ENCODE data around the gene SERPINA3. TPM values are rescaled to one million over a fixed set of nuclear protein-coding genes. Genes with fewer than 3 reads are reported as not detected.

Gene SERPINA3
- total RNA-seq, 1 donor = 5.1 TPM

DNA sequence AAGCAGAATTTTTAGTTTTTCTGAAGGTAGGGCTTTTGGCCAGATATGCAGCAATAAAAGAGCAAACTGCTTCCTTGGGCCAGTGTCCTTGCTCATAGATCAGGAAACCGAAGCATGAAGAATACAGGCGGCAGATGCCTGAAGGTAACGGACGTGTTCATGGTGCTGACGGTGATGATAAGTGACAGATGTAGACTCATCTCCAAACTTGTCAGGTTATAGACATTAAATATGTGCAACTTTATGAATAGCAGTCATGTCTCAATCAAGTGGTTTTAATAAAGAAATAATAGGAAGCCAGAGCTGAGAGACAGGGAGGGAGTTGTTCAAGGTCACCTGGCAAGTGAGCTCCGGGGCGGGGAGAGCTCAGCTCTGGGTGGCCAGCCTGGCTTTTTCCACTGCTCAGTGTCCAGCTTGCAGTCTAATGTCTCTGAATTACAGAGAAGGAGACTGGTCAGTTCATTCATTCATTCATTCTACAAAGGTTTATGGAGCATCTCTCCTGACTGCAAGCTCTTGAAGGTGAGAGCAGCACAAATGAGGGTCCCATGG is 29.9 kb upstream of the SERPINA3 start:
- Histone ChIP-seq H3K4me2 (ENCODE audit: insufficient read depth, low read length) (no peak overlapping the region), H3K4me1 (ENCODE audit: insufficient read depth, low read length) (peaks cover 11% of the 10 kb centered on the region), H3K9me3 (ENCODE audit: low read depth, low read length) (no peaks in the 10 kb centered on the region), H2AFZ (ENCODE audit: low read length) (no peak overlapping the region), H3K27me3 (ENCODE audit: insufficient read depth, low read length) (peaks cover 4% of the 10 kb centered on the region), H3K4me3 (ENCODE audit: insufficient read depth, low read length) (no peak overlapping the region), H3K27ac (ENCODE audit: low read depth, low read length) (no peak overlapping the region), H4K20me1 (ENCODE audit: insufficient read depth, low read length) (no peaks in the 10 kb centered on the region), H3K79me2 (ENCODE audit: insufficient read depth, low read length) (no peaks in the 10 kb centered on the region), H3K36me3 (ENCODE audit: insufficient read depth, low read length) (no peaks in the 10 kb centered on the region)
- no peak for DNase-seq (ENCODE audit: insufficient read length, low spot score, missing footprints)
- TF ChIP-seq CTCF (IDR thresholded peaks at IDR 0.05; ENCODE audit: extremely low read depth, low read depth, low read length) = no peak

DNA sequence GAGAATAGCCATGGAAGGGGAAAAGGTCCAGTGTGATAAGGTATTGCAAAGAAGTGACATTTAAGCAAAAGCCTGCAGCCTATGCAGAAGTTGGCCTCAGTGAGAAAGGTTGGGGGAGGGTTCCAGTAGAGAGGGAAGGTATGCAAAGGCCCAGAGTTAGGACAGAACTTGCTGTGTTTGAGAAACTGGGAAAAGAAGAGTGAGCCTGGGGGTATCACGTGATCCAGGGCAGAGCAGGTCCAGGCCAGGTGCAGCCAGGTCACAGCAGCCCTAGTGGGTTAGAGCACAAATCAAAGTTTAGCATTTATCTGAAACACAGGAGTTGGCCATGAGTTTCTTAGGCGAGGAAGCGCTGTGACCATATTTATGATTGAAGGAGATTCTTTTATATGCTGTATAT is 29.3 kb upstream of the SERPINA3 start:
- Histone ChIP-seq H3K9me3 (ENCODE audit: low read depth, low read length) (no peaks in the 10 kb centered on the region), H3K4me3 (ENCODE audit: insufficient read depth, low read length) (no peak overlapping the region), H3K27ac (ENCODE audit: low read depth, low read length) (no peak overlapping the region), H2AFZ (ENCODE audit: low read length) (no peak overlapping the region), H3K4me2 (ENCODE audit: insufficient read depth, low read length) (no peak overlapping the region), H3K79me2 (ENCODE audit: insufficient read depth, low read length) (no peaks in the 10 kb centered on the region), H4K20me1 (ENCODE audit: insufficient read depth, low read length) (no peaks in the 10 kb centered on the region), H3K4me1 (ENCODE audit: insufficient read depth, low read length) (peaks cover 11% of the 10 kb centered on the region), H3K27me3 (ENCODE audit: insufficient read depth, low read length) (peaks cover 7% of the 10 kb centered on the region), H3K36me3 (ENCODE audit: insufficient read depth, low read length) (no peaks in the 10 kb centered on the region)
- no peak for DNase-seq (ENCODE audit: insufficient read length, low spot score, missing footprints)
- no peak for TF ChIP-seq CTCF (IDR thresholded peaks at IDR 0.05; ENCODE audit: extremely low read depth, low read depth, low read length)

- H3K4me3 ChIP-seq (ENCODE audit: insufficient read depth, low read length) = no peak overlapping the region
- TF ChIP-seq CTCF (IDR thresholded peaks at IDR 0.05; ENCODE audit: extremely low read depth, low read depth, low read length) = no peak
These were observed 28.6 kb upstream of the SERPINA3 start for GRCh38 chr14:94583557-94583956.

DNA sequence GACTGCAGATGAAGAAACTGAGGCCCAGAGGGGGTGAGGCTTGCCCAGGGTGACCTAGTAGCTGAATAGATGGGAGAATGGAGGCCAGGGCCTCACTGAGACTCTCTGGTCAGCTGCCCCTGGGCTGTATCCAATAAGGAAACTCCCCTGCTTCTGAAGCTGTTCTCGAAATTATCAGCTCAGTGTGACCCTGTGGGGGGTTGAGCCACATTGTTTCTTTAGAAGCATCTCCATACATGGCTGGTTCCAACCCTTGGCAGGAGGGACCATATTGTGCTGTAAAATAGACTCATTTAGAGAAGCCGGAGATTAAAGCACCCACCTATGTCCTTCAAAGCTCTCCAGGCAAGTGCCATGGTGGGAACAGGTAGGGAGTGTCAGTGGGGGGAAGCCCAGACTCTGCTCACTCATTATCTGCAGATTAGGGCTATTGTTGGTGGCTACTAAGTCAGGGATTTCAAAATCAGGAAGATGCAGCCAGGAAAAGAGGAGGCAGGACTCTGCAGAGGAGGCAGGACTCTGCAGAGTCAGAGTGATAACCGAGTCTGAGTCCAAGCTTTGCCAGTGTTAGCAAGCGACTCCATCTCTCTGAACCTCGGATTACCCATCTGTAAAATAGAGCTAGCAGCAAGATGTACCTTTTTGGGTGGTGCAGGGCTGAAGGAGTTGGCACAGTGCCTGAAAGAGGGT is 27.5 kb upstream of the SERPINA3 start:
- Histone ChIP-seq H3K4me3 (ENCODE audit: insufficient read depth, low read length) (no peak overlapping the region), H3K9me3 (ENCODE audit: low read depth, low read length) (no peaks in the 10 kb centered on the region), H3K4me2 (ENCODE audit: insufficient read depth, low read length) (no peak overlapping the region), H3K36me3 (ENCODE audit: insufficient read depth, low read length) (no peaks in the 10 kb centered on the region), H3K79me2 (ENCODE audit: insufficient read depth, low read length) (no peaks in the 10 kb centered on the region), H4K20me1 (ENCODE audit: insufficient read depth, low read length) (no peaks in the 10 kb centered on the region), H2AFZ (ENCODE audit: low read length) (no peak overlapping the region), H3K4me1 (ENCODE audit: insufficient read depth, low read length) (peaks cover 11% of the 10 kb centered on the region), H3K27ac (ENCODE audit: low read depth, low read length) (no peak overlapping the region), H3K27me3 (ENCODE audit: insufficient read depth, low read length) (peaks cover 7% of the 10 kb centered on the region)
- no peak for TF ChIP-seq CTCF (IDR thresholded peaks at IDR 0.05; ENCODE audit: extremely low read depth, low read depth, low read length)
- DNase-seq (ENCODE audit: insufficient read length, low spot score, missing footprints) = no peak

More at GRCh38 chr14:94583557-94583956, 28.6 kb upstream of the SERPINA3 start:
- H4K20me1 ChIP-seq (ENCODE audit: insufficient read depth, low read length) = no peaks in the 10 kb centered on the region
- DNase-seq (ENCODE audit: insufficient read length, low spot score, missing footprints) = no peak
- H3K9me3 ChIP-seq (ENCODE audit: low read depth, low read length) = no peaks in the 10 kb centered on the region
- H3K27me3 ChIP-seq (ENCODE audit: insufficient read depth, low read length) = peaks cover 7% of the 10 kb centered on the region
- no peak overlapping the region for H3K27ac ChIP-seq (ENCODE audit: low read depth, low read length)
- H3K4me2 ChIP-seq (ENCODE audit: insufficient read depth, low read length) = no peak overlapping the region
- no peaks in the 10 kb centered on the region for H3K79me2 ChIP-seq (ENCODE audit: insufficient read depth, low read length)
- H2AFZ ChIP-seq (ENCODE audit: low read length) = no peak overlapping the region
- H3K36me3 ChIP-seq (ENCODE audit: insufficient read depth, low read length) = no peaks in the 10 kb centered on the region
- H3K4me1 ChIP-seq (ENCODE audit: insufficient read depth, low read length) = peaks cover 11% of the 10 kb centered on the region
